ENCODE results near the gene WDFY4.

GRCh38 chr10:48683424-48683823 lies 1.2 kb upstream of the WDFY4 start:
- TF ChIP-seq CTCF (IDR thresholded peaks at IDR 0.05) = no peak
- no peak for TF ChIP-seq JUND (IDR thresholded peaks at IDR 0.05)
- no peak for TF ChIP-seq SIN3A (IDR thresholded peaks at IDR 0.05; ENCODE audit: borderline replicate concordance, low read depth, low read length)
- TF ChIP-seq RXRA (IDR thresholded peaks at IDR 0.05; ENCODE audit: borderline replicate concordance, low read depth) = no peak
- no peak for TF ChIP-seq EZH2phosphoT487 (IDR thresholded peaks at IDR 0.05; ENCODE audit: borderline replicate concordance, low read depth)
- TF ChIP-seq POLR2AphosphoS5 (IDR thresholded peaks at IDR 0.05; ENCODE audit: low read depth, low read length) = no peak
- no peak for TF ChIP-seq USF2 (IDR thresholded peaks at IDR 0.05; ENCODE audit: borderline replicate concordance, low read depth, low read length)
- no peak for TF ChIP-seq SMC3 (IDR thresholded peaks at IDR 0.05; ENCODE audit: low read depth, low read length)
- TF ChIP-seq GABPA (IDR thresholded peaks at IDR 0.05; ENCODE audit: low read depth) = no peak
- TF ChIP-seq FOXJ3 (CRISPR knock-in tag; IDR thresholded peaks at IDR 0.05) = no peak
- no peak for TF ChIP-seq TAF1 (IDR thresholded peaks at IDR 0.05; ENCODE audit: borderline replicate concordance, low read depth, low read length)
- TF ChIP-seq TCF12 (IDR thresholded peaks at IDR 0.05) = no peak
- no peak for TF ChIP-seq CHD2 (IDR thresholded peaks at IDR 0.05; ENCODE audit: low read length, partially characterized antibody)
- no peak for TF ChIP-seq MXI1 (IDR thresholded peaks at IDR 0.05; ENCODE audit: low read depth, low read length)
